ENCODE results near the gene TRPM3.
"Not testable (repeated sequence)": the region's sequence is repeated elsewhere in the genome, so short reads cannot be mapped to it uniquely, and the experiment has no call there.

The TRPM3 gene

GRCh38 chr9:70724794-70725193 lies 396.6 kb downstream of the TRPM3 start:
- not testable (repeated sequence) for DNase-seq

GRCh38 chr9:70724025-70724424 lies 397.4 kb downstream of the TRPM3 start:
- DNase-seq = not testable (repeated sequence)

GRCh38 chr9:70706797-70707196 lies 414.6 kb downstream of the TRPM3 start:
- not testable (repeated sequence) for DNase-seq

- no peak for DNase-seq
Measured at GRCh38 chr9:70701163-70701562, 420.3 kb downstream of the TRPM3 start.

GRCh38 chr9:70696694-70697335 lies 424.6 kb downstream of the TRPM3 start:
- DNase-seq = no peak

GRCh38 chr9:70694758-70695157 lies 426.7 kb downstream of the TRPM3 start:
- DNase-seq = no peak

GRCh38 chr9:70693186-70693585 lies 428.2 kb downstream of the TRPM3 start:
- no peak for DNase-seq

GRCh38 chr9:70692431-70692830 lies 429.0 kb downstream of the TRPM3 start:
- no peak for DNase-seq

- no peak for DNase-seq
Measured at GRCh38 chr9:70688704-70689103, 432.7 kb downstream of the TRPM3 start.

GRCh38 chr9:70683841-70684240 lies 437.6 kb downstream of the TRPM3 start:
- DNase-seq = no peak

- DNase-seq = no peak
Measured at GRCh38 chr9:70682298-70682697, 439.1 kb downstream of the TRPM3 start.

- no peak for DNase-seq
Measured at GRCh38 chr9:70679845-70680244, 441.6 kb downstream of the TRPM3 start.

- no peak for DNase-seq
Measured at GRCh38 chr9:70678153-70678552, 443.3 kb downstream of the TRPM3 start.

- no peak for DNase-seq
Measured at GRCh38 chr9:70677055-70677735, 444.2 kb downstream of the TRPM3 start.

GRCh38 chr9:70675868-70676370 lies 445.5 kb downstream of the TRPM3 start:
- no peak for DNase-seq

GRCh38 chr9:70673844-70674243 lies 447.6 kb downstream of the TRPM3 start:
- no peak for DNase-seq

- no peak for DNase-seq
Measured at GRCh38 chr9:70672161-70672649, 449.2 kb downstream of the TRPM3 start.

- no peak for DNase-seq
Measured at GRCh38 chr9:70668751-70669150, 452.7 kb downstream of the TRPM3 start.

GRCh38 chr9:70658765-70659164 lies 462.7 kb downstream of the TRPM3 start:
- no peak for DNase-seq

- DNase-seq = no peak
Measured at GRCh38 chr9:70656281-70656680, 465.1 kb downstream of the TRPM3 start.

GRCh38 chr9:70654144-70654543 lies 467.3 kb downstream of the TRPM3 start:
- DNase-seq = no peak

GRCh38 chr9:70644627-70645026 lies 476.8 kb downstream of the TRPM3 start:
- DNase-seq = not testable (repeated sequence)

GRCh38 chr9:70642341-70642740 lies 479.1 kb downstream of the TRPM3 start:
- no peak for DNase-seq

GRCh38 chr9:70641631-70642030 lies 479.8 kb downstream of the TRPM3 start:
- no peak for DNase-seq
